ENCODE data around the gene HEATR5A. TPM values are rescaled to one million over a fixed set of nuclear protein-coding genes. Genes with fewer than 3 reads are reported as not detected.
"Not testable (repeated sequence)": the region's sequence is repeated elsewhere in the genome, so short reads cannot be mapped to it uniquely, and the experiment has no call there.

HEATR5A gene
- total and polyA plus RNA-seq, 10 of the 15 experiments (the other 5 are each of a cell fraction or from before 2014, with no cell fraction given), result 5.1 to 37.1 (median 13.8) TPM

GRCh38 chr14:31361761-31362160 is 58.6 kb downstream of the HEATR5A start:
- H3K4me2 ChIP-seq (ENCODE audit: control insufficient read depth, insufficient read depth); SMC1A ChIA-PET (ENCODE audit: uncharacterized antibody, unreplicated experiment); intact Hi-C loops (cut with micrococcal nuclease; ENCODE audit: unreplicated experiment); H3K4me3 ChIP-seq; H3K27me3 ChIP-seq (replicated peaks in 1 of 2; ENCODE audit: control insufficient read depth in 2 of 2, insufficient read depth in 2 of 2, low read length in 1 of 2); CTCF ChIA-PET; H3K9ac ChIP-seq (ENCODE audit: control insufficient read depth, insufficient read depth, low read length); in situ Hi-C loops (cut with MboI); H4K20me1 ChIP-seq (ENCODE audit: control insufficient read depth, insufficient read depth); DNase-seq (ENCODE audit: low read depth, low spot score); POLR2A ChIA-PET; ATAC-seq; RAD21 ChIA-PET (ENCODE audit: unreplicated experiment); BruUV-seq (replicated peaks); H3K9me3 ChIP-seq (replicated peaks; ENCODE audit: control insufficient read depth, insufficient read depth, low read length); H3K4me1 ChIP-seq (ENCODE audit: control insufficient read depth, insufficient read depth, low read length); H3K79me2 ChIP-seq (ENCODE audit: control insufficient read depth, insufficient read depth, low read length); FAIRE-seq; H3K36me3 ChIP-seq (ENCODE audit: control insufficient read depth in 2 of 2, insufficient read depth in 2 of 2, low read length in 1 of 2); H3K27ac ChIP-seq (ENCODE audit: control insufficient read depth, insufficient read depth); H2AFZ ChIP-seq (ENCODE audit: control insufficient read depth, low read depth, low read length): not testable (repeated sequence)
- WGBS (ENCODE audit: insufficient coverage, insufficient replicate concordance, low lambda C conversion rate, missing lambda C conversion rate), result 97% methylated on average over 4 of the region's 4 CpGs

DNA sequence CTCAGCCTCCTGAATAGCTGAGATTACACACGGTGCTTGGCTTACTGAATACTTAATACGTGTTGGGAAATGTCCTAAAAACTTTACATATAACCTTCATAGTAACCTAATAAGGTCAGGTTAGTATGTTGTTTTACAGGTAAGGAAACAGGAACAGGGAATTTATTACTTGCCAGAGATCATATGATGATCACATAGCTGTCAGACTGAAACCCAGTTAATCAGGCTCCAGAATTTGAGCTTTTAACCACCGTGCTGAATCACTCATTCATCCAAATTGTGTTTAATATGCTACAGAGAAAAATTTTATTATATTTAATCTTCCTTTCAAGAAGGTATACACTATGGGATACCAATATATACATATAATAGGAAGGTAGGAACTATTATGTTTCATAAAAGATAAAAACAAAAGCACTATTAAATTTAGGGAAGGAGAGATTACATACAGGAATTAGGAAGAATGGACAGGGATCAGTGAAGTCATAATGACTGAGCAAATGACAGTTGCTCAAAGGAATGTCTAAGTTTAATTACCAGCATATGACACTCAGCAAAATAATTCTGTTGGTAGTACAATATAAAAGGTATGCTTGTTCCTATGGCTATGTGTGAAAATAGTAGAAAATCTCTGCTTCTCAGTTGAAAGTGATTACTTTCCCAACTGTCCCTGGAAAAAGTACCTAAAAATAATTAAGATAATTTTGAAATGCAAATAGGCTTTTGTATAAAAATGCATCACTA is 59.3 kb downstream of the HEATR5A start:
- Histone ChIP-seq H3K27me3 (replicated peaks in 1 of 2; ENCODE audit: control insufficient read depth in 2 of 2, insufficient read depth in 2 of 2, low read length in 1 of 2) (no peaks in the 10 kb centered on the region), H3K4me2 (ENCODE audit: control insufficient read depth, insufficient read depth) (no peak overlapping the region), H3K36me3 (ENCODE audit: control insufficient read depth in 2 of 2, insufficient read depth in 2 of 2, low read length in 1 of 2) (peaks cover 0 to 2% of the 10 kb centered on the region in 2 experiments; a peak in 1 of 4 replicates), H3K79me2 (ENCODE audit: control insufficient read depth, insufficient read depth, low read length) (no peaks in the 10 kb centered on the region), H3K9ac (ENCODE audit: control insufficient read depth, insufficient read depth, low read length) (no peak overlapping the region), H3K9me3 (replicated peaks; ENCODE audit: control insufficient read depth, insufficient read depth, low read length) (no peaks in the 10 kb centered on the region), H4K20me1 (ENCODE audit: control insufficient read depth, insufficient read depth) (no peaks in the 10 kb centered on the region), H3K27ac (ENCODE audit: control insufficient read depth, insufficient read depth) (no peak overlapping the region), H3K4me1 (ENCODE audit: control insufficient read depth, insufficient read depth, low read length) (no peaks in the 10 kb centered on the region; the same call in 1 of the 2 replicates), H2AFZ (ENCODE audit: control insufficient read depth, low read depth, low read length) (no peak overlapping the region), H3K4me3 (no peak overlapping the region)
- no peak for ATAC-seq
- ChIA-PET SMC1A (ENCODE audit: uncharacterized antibody, unreplicated experiment) (interaction anchor here (0.8 to 1.6 kb wide), 4 partner anchors 10 to 277 kb away, joined by 3 to 4 read pairs (median 4); no protein-coding TSS in a partner anchor), RAD21 (ENCODE audit: unreplicated experiment) (interaction anchor here (0.8 to 1.3 kb wide), 2 partner anchors 262 to 381 kb away, joined by 3 to 4 read pairs; no protein-coding TSS in a partner anchor), POLR2A (no interaction called here), CTCF (interaction anchor here (0.8 to 1.9 kb wide), 2 partner anchors 16 to 89 kb away, joined by 3 to 10 read pairs; no protein-coding TSS in a partner anchor)
- no TSS peak for BruUV-seq (replicated peaks)
- no peak for DNase-seq (ENCODE audit: low read depth, low spot score)
- in situ Hi-C loops (cut with MboI), result no loop called here
- no peak for FAIRE-seq
- intact Hi-C loops (cut with micrococcal nuclease; ENCODE audit: unreplicated experiment), result no loop called here
- 69% methylated on average over 3 of the region's 3 CpGs for WGBS (ENCODE audit: insufficient coverage, insufficient replicate concordance, low lambda C conversion rate, missing lambda C conversion rate)
- TF ChIP-seq MXI1 (IDR thresholded peaks at IDR 0.05; ENCODE audit: low read depth, low read length), result no peak
- TF ChIP-seq PAX5 (IDR thresholded peaks at IDR 0.05; ENCODE audit: borderline replicate concordance, low read depth, low read length), result no peak
- no peak for TF ChIP-seq TCF7 (IDR thresholded peaks at IDR 0.05; ENCODE audit: borderline replicate concordance)
- TF ChIP-seq KDM1A (IDR thresholded peaks at IDR 0.05; ENCODE audit: borderline replicate concordance), result no peak
- TF ChIP-seq CHD4 (IDR thresholded peaks at IDR 0.05), result no peak
- TF ChIP-seq, protein P1, sequence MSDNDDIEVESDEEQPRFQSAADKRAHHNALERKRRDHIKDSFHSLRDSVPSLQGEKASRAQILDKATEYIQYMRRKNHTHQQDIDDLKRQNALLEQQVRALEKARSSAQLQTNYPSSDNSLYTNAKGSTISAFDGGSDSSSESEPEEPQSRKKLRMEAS (IDR thresholded peaks at IDR 0.05; ENCODE audit: low read depth, low read length), result no peak
- TF ChIP-seq SUPT20H (IDR thresholded peaks at IDR 0.05; ENCODE audit: borderline replicate concordance, control insufficient read depth, low read depth, low read length), result no peak
- no peak for TF ChIP-seq EGR1 (IDR thresholded peaks at IDR 0.05; ENCODE audit: borderline replicate concordance in 1 of 2, low read depth in 2 of 2, low read length in 2 of 2)
- TF ChIP-seq ASH2L (IDR thresholded peaks at IDR 0.05; ENCODE audit: borderline replicate concordance, low read depth), result no peak
- TF ChIP-seq, protein P2, sequence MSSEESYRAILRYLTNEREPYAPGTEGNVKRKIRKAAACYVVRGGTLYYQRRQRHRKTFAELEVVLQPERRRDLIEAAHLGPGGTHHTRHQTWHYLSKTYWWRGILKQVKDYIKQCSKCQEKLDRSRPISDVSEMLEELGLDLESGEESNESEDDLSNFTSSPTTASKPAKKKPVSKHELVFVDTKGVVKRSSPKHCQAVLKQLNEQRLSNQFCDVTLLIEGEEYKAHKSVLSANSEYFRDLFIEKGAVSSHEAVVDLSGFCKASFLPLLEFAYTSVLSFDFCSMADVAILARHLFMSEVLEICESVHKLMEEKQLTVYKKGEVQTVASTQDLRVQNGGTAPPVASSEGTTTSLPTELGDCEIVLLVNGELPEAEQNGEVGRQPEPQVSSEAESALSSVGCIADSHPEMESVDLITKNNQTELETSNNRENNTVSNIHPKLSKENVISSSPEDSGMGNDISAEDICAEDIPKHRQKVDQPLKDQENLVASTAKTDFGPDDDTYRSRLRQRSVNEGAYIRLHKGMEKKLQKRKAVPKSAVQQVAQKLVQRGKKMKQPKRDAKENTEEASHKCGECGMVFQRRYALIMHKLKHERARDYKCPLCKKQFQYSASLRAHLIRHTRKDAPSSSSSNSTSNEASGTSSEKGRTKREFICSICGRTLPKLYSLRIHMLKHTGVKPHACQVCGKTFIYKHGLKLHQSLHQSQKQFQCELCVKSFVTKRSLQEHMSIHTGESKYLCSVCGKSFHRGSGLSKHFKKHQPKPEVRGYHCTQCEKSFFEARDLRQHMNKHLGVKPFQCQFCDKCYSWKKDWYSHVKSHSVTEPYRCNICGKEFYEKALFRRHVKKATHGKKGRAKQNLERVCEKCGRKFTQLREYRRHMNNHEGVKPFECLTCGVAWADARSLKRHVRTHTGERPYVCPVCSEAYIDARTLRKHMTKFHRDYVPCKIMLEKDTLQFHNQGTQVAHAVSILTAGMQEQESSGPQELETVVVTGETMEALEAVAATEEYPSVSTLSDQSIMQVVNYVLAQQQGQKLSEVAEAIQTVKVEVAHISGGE (CRISPR knock-in tag; IDR thresholded peaks at IDR 0.05), result no peak
- TF ChIP-seq RAD21 (IDR thresholded peaks at IDR 0.05; ENCODE audit: insufficient read depth, low read depth, low read length), result no peak
- TF ChIP-seq MYC (IDR thresholded peaks at IDR 0.05; ENCODE audit: insufficient read depth, insufficient read length, insufficient replicate concordance, low read length, severe bottlenecking), result no peak
- TF ChIP-seq SMAD1 (IDR thresholded peaks at IDR 0.05; ENCODE audit: low read depth, partially characterized antibody), result no peak
